PFSK-1 (cell line): Measurements from ENCODE around the gene CACNG4.

Source experiments
- FOXP2 ChIP-seq: optimal IDR thresholded peaks from 2 replicates; pipeline ENCODE3; 2011; ENCODE audit warnings: borderline replicate concordance, control low read depth, inconsistent platforms; ENCODE audit not compliant: insufficient read depth; ENCODE audit errors: extremely low read length, extremely low read depth
- POLR2AphosphoS5 ChIP-seq: IDR thresholded peaks from 2 replicates; pipeline ENCODE4 v1.6.1; 2012; ENCODE audit warnings: low read depth, mild to moderate bottlenecking, control low read depth, low read length, moderate library complexity
- SIN3A ChIP-seq: IDR thresholded peaks from 2 replicates; pipeline ENCODE4 v1.6.1; 2012; ENCODE audit warnings: mild to moderate bottlenecking, low read length, moderate library complexity, borderline replicate concordance; ENCODE audit not compliant: insufficient read depth
- TAF1 ChIP-seq: IDR thresholded peaks from 2 replicates; pipeline ENCODE4 v1.6.1; 2012; ENCODE audit warnings: low read length, control low read depth, borderline replicate concordance; ENCODE audit not compliant: insufficient read depth
- TF ChIP-seq, protein P1 (sequence below), 2 experiments: IDR thresholded peaks; 2 replicates each; pipeline versions ENCODE4 v1.6.1 to v1.8.0; 2011 to 2012; ENCODE audit warnings: low read depth in 2 of 2, low read length in 2 of 2, control low read depth in 1 of 2, inconsistent platforms in 1 of 2, mild to moderate bottlenecking in 1 of 2, moderate library complexity in 1 of 2; ENCODE audit not compliant: insufficient read depth in 1 of 2

DNA sequence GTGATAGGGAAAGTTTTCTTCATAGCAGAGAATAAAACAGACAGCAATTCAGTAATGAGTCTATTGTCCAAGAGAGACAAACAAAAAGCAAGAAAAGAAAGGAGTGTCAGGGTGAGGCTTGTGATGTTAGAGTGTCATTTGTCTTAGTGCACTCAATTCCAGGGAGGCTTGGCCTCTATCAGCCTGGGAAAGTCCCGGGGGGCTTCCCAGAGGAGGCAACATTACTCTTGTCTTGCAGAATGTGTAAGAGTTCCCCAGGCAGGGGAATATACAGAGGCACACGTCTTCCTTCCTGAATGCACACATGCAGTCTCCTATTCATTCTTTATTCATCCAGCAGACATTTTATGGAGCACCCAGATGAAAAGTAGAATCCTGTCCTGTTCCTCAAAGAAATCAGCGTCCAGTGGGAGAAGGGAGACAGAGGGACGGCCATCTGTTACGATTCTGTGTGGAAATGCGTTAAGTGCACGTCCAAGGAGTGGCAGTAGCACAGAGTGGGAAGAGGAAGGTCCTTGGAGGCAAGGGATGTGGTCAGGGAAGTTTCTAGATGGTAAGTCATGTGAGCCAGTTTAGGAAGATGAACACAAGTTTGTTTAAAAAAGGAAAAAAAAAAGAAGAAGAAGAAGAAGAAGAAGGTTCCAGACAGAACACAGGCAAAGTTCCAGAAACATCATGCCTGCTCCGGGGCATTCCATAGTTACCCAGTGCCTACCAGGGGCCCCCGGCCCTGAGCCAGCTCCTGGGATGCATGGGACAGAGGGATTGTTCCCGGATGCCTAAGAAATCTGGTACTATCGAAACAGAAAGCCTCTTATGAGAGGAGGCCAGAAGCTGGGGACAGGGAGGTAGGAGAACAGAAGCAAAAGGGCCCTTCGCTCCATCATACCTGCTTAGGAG lies 21.1 kb downstream of the CACNG4 start:
- TF ChIP-seq, protein P1, sequence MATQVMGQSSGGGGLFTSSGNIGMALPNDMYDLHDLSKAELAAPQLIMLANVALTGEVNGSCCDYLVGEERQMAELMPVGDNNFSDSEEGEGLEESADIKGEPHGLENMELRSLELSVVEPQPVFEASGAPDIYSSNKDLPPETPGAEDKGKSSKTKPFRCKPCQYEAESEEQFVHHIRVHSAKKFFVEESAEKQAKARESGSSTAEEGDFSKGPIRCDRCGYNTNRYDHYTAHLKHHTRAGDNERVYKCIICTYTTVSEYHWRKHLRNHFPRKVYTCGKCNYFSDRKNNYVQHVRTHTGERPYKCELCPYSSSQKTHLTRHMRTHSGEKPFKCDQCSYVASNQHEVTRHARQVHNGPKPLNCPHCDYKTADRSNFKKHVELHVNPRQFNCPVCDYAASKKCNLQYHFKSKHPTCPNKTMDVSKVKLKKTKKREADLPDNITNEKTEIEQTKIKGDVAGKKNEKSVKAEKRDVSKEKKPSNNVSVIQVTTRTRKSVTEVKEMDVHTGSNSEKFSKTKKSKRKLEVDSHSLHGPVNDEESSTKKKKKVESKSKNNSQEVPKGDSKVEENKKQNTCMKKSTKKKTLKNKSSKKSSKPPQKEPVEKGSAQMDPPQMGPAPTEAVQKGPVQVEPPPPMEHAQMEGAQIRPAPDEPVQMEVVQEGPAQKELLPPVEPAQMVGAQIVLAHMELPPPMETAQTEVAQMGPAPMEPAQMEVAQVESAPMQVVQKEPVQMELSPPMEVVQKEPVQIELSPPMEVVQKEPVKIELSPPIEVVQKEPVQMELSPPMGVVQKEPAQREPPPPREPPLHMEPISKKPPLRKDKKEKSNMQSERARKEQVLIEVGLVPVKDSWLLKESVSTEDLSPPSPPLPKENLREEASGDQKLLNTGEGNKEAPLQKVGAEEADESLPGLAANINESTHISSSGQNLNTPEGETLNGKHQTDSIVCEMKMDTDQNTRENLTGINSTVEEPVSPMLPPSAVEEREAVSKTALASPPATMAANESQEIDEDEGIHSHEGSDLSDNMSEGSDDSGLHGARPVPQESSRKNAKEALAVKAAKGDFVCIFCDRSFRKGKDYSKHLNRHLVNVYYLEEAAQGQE (IDR thresholded peaks at IDR 0.05; ENCODE audit: insufficient read depth in 1 of 2, low read depth in 2 of 2, low read length in 2 of 2) = no peak
- TF ChIP-seq TAF1 = no peak
- no peak for TF ChIP-seq SIN3A
- no peak for TF ChIP-seq POLR2AphosphoS5
- TF ChIP-seq FOXP2 = no peak
